A549 (cell line): ENCODE results near the gene HTT-AS. TPM values are rescaled to one million over a fixed set of nuclear protein-coding genes. Genes with fewer than 3 reads are reported as not detected.

Experiments used
- ATAC-seq, 2 experiments: fragments of 200-7000 bp in 1 of 2; fragments of >200 bp in 1 of 2; cut with Nextera tagmentation in 1 of 2; cut with Tn5 transposase in 1 of 2; 3 replicates each; pipeline versions ENCODE4 v1.8.0 to v1.9.1; 2018 to 2020; ENCODE audit warnings: mild to moderate bottlenecking in 1 of 2, moderate library complexity in 1 of 2
- CTCF ChIA-PET: fragments of 300-600 bp; sonication (Branson Sonifier 250); formaldehyde crosslinking; extraction: SDS; loops from one replicate; lab custom pipeline; 2021; ENCODE audit warnings: antibody characterized with exemption, inconsistent platforms; lab: Yijun Ruan, JAX
- POLR2A ChIA-PET: fragments of 350-600 bp; formaldehyde crosslinking; extraction: SDS; loops from one replicate; lab custom pipeline; 2021; ENCODE audit warnings: antibody characterized with exemption, inconsistent platforms; lab: Yijun Ruan, JAX
- DNase-seq, 2 experiments: peaks; one replicate each; pipeline versions ENCODE4 v3.0.0 to v3.0.0-alpha.2; 2011 to 2016; ENCODE audit warnings: low read depth in 1 of 2, low spot score in 1 of 2
- FAIRE-seq: peaks from 2 replicates; lab custom pipeline; 2011; peaks lifted over from hg19 to GRCh38; lab: Jason Lieb, UNC
- H3K27ac ChIP-seq, 2 experiments: fragments of >200 bp; sonication (Bioruptor Twin); formaldehyde crosslinking; 3 replicates each; pipeline ENCODE4 v1.5.1; 2016 to 2017
- H3K4me1 ChIP-seq: fragments of >200 bp; sonication (Bioruptor Twin); formaldehyde crosslinking; 3 replicates; pipeline ENCODE4 v1.6.1; 2016
- H3K4me2 ChIP-seq: fragments of >200 bp; sonication (Bioruptor Twin); formaldehyde crosslinking; 3 replicates; pipeline ENCODE4 v1.6.1; 2016
- H3K4me3 ChIP-seq: fragments of >200 bp; sonication (Bioruptor Twin); formaldehyde crosslinking; 3 replicates; pipeline ENCODE4 v1.5.1; 2016
- H3K9me3 ChIP-seq: fragments of >200 bp; sonication (Bioruptor Twin); formaldehyde crosslinking; 3 replicates; pipeline ENCODE4 v1.6.1; 2016
- CHD4 ChIP-seq: fragments of 200-600 bp; sonication (generic); IDR thresholded peaks from 2 replicates; pipeline ENCODE4 v1.6.1; 2016; ENCODE audit warnings: antibody characterized with exemption, mild to moderate bottlenecking, borderline replicate concordance
- EHMT2 ChIP-seq: fragments of 200-600 bp; sonication (generic); IDR thresholded peaks from 2 replicates; pipeline ENCODE4 v1.6.1; 2016; ENCODE audit warnings: antibody characterized with exemption, low read depth, mild to moderate bottlenecking, moderate library complexity
- ESRRA ChIP-seq: fragments of 150-350 bp; IDR thresholded peaks from 2 replicates; pipeline ENCODE4 v1.6.1; 2014; ENCODE audit warnings: mild to moderate bottlenecking, low read length, borderline replicate concordance
- FOXS1 ChIP-seq: fragments of 250-450 bp; sonication (Bioruptor Pico); IDR thresholded peaks from 2 replicates; pipeline ENCODE4 v1.5.0; 2020; ENCODE audit warnings: mild to moderate bottlenecking, moderate library complexity
- HDAC2 ChIP-seq: fragments of 200-600 bp; sonication (generic); IDR thresholded peaks from 2 replicates; pipeline ENCODE4 v1.6.1; 2016
- HEYL ChIP-seq: fragments of 250-450 bp; sonication (Bioruptor Pico); IDR thresholded peaks from 2 replicates; pipeline ENCODE4 v1.8.0; 2021; ENCODE audit warnings: mild to moderate bottlenecking, moderate library complexity
- HOXB13 ChIP-seq: fragments of 250-450 bp; sonication (Bioruptor Pico); IDR thresholded peaks from 2 replicates; pipeline ENCODE4 v1.5.0; 2020; ENCODE audit warnings: low read depth, mild to moderate bottlenecking, moderate library complexity
- RARB ChIP-seq: fragments of 250-450 bp; sonication (Bioruptor Pico); IDR thresholded peaks from 2 replicates; pipeline ENCODE4 v1.8.0; 2021; ENCODE audit warnings: mild to moderate bottlenecking, moderate library complexity
- RCOR1 ChIP-seq: fragments of 150-350 bp; IDR thresholded peaks from 2 replicates; pipeline ENCODE4 v1.6.1; 2014; ENCODE audit warnings: antibody characterized with exemption, low read length, low read depth
- RNF2 ChIP-seq: fragments of 200-600 bp; sonication (generic); IDR thresholded peaks from 2 replicates; pipeline ENCODE4 v1.6.1; 2016; ENCODE audit warnings: low read depth, mild to moderate bottlenecking, antibody characterized with exemption, moderate library complexity, borderline replicate concordance
- SMC3 ChIP-seq: fragments of >200 bp; sonication (Bioruptor Twin); formaldehyde crosslinking; IDR thresholded peaks from 3 replicates; pipeline ENCODE4 v1.6.1; 2018; ENCODE audit warnings: inconsistent platforms
- SREBF2 ChIP-seq: fragments of 450-650 bp; IDR thresholded peaks from 2 replicates; pipeline ENCODE4 v1.6.1; 2014; ENCODE audit warnings: mild to moderate bottlenecking, moderate library complexity
- TFCP2L1 ChIP-seq: fragments of 250-450 bp; sonication (Bioruptor Pico); IDR thresholded peaks from 2 replicates; pipeline ENCODE4 v1.5.0; 2021; ENCODE audit warnings: mild to moderate bottlenecking
- TP53 ChIP-seq: fragments of 250-450 bp; sonication (Bioruptor Pico); IDR thresholded peaks from 2 replicates; pipeline ENCODE4 v1.5.0; 2021; ENCODE audit warnings: mild to moderate bottlenecking, moderate library complexity
- ZNF302 ChIP-seq: fragments of 250-450 bp; sonication (Bioruptor Pico); IDR thresholded peaks from 2 replicates; pipeline ENCODE4 v1.9.0; 2021; ENCODE audit warnings: inconsistent platforms, mild to moderate bottlenecking, moderate library complexity
- WGBS: methylation state at CpG from one replicate; pipeline ENCODE4 v1.1.6; 2017; ENCODE audit errors: missing lambda C conversion rate; 5-methylcytosine and 5-hydroxymethylcytosine counted together
- polyA plus RNA-seq, 4 experiments: library from polyadenylated mRNA; depleted of rRNA in 3 of 4; stranded (reverse); fragments of >200 nt; fragmentation: RNase III in 1 of 4; extraction: RNeasy Plus Mini Kit Qiagen cat#74134 plus additional on column Dnase treatment in 1 of 4; gene quantifications; 2 replicates in 3 of 4; 3 replicates in 1 of 4; pipeline ENCODE4 v1.2.3, GENCODE V29; 2011 to 2017
- TF ChIP-seq, protein P1 (sequence below): fragments of 150-350 bp; IDR thresholded peaks from 2 replicates; pipeline ENCODE4 v1.6.1; 2014; ENCODE audit warnings: low read depth, mild to moderate bottlenecking, low read length
- TF ChIP-seq, protein P2 (sequence below): fragments of >200 bp; sonication (Bioruptor Twin); formaldehyde crosslinking; IDR thresholded peaks from 3 replicates; pipeline ENCODE4 v1.6.1; 2016
- TF ChIP-seq, protein P3 (sequence below): fragments of >200 bp; sonication (Bioruptor Twin); formaldehyde crosslinking; IDR thresholded peaks from 3 replicates; pipeline ENCODE4 v1.5.1; 2016
- TF ChIP-seq, protein P4 (sequence below): IDR thresholded peaks from 2 replicates; pipeline ENCODE4 v1.6.1; 2012
- TF ChIP-seq, protein P5 (sequence below): fragments of 200-600 bp; sonication (generic); IDR thresholded peaks from 2 replicates; pipeline ENCODE4 v1.6.1; 2016; ENCODE audit warnings: antibody characterized with exemption, mild to moderate bottlenecking, moderate library complexity
- TF ChIP-seq, protein P6 (sequence below): fragments of >200 bp; sonication (Bioruptor Twin); formaldehyde crosslinking; IDR thresholded peaks from 2 replicates; pipeline ENCODE4 v1.6.1; 2016

HTT-AS gene
- polyA plus RNA-seq, 2 of the 4 experiments (the other 2 are of a cell fraction) = not detected

DNA sequence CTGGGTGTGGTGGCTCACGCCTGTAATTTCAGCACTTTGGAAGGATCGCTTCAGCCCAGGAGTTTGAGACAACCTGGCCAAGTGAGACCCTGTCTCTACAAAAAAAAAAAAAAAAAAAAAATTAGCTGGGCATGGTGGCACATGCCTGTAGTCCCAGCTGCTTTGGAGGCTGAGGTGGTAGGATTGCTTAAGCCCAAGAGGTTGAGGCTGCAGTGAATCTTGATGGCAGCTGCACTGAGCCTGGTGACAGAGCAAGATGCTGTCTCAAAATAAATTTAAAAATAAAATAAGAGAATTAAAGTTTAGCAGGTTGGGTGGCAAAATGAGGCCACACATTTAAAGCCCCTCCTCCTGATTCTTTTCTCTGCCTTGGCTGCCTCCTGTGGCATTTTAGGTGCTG, 47.3 kb upstream of the HTT-AS start:
- no peak for ATAC-seq
- no peak for FAIRE-seq
- CTCF ChIA-PET = interaction anchor here (1.2 to 1.9 kb wide), 3 partner anchors 9 to 15 kb away, joined by 3 to 4 read pairs (median 3); no protein-coding TSS in a partner anchor
- POLR2A ChIA-PET = no interaction called here
- TF ChIP-seq, protein P1, sequence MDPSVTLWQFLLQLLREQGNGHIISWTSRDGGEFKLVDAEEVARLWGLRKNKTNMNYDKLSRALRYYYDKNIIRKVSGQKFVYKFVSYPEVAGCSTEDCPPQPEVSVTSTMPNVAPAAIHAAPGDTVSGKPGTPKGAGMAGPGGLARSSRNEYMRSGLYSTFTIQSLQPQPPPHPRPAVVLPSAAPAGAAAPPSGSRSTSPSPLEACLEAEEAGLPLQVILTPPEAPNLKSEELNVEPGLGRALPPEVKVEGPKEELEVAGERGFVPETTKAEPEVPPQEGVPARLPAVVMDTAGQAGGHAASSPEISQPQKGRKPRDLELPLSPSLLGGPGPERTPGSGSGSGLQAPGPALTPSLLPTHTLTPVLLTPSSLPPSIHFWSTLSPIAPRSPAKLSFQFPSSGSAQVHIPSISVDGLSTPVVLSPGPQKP = no peak
- TF ChIP-seq SREBF2 (no peak), TP53 (no peak), ESRRA (no peak), HOXB13 (no peak)
- TF ChIP-seq, protein P2, sequence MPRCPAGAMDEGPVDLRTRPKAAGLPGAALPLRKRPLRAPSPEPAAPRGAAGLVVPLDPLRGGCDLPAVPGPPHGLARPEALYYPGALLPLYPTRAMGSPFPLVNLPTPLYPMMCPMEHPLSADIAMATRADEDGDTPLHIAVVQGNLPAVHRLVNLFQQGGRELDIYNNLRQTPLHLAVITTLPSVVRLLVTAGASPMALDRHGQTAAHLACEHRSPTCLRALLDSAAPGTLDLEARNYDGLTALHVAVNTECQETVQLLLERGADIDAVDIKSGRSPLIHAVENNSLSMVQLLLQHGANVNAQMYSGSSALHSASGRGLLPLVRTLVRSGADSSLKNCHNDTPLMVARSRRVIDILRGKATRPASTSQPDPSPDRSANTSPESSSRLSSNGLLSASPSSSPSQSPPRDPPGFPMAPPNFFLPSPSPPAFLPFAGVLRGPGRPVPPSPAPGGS = no peak
- H3K4me1 ChIP-seq = no peaks in the 10 kb centered on the region
- H3K4me3 ChIP-seq = no peak overlapping the region
- H3K4me2 ChIP-seq = no peak overlapping the region
- no peak overlapping the region for H3K27ac ChIP-seq
- no peak for DNase-seq
- H3K9me3 ChIP-seq = no peaks in the 10 kb centered on the region
- WGBS = 81% methylated on average over 2 of the region's 2 CpGs

DNA sequence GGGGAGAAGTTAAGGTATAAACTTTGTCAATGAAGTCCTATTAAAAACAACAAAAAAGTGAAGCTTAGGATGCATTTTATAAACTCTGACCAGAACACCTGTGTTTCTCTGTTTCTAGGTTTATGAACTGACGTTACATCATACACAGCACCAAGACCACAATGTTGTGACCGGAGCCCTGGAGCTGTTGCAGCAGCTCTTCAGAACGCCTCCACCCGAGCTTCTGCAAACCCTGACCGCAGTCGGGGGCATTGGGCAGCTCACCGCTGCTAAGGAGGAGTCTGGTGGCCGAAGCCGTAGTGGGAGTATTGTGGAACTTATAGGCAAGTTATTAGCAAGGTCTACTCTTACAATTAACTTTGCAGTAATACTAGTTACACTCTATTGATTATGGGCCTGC, 46.8 kb upstream of the HTT-AS start:
- CTCF ChIA-PET = interaction anchor here (1.2 to 1.4 kb wide), 2 partner anchors 9 to 14 kb away, joined by 3 read pairs; no protein-coding TSS in a partner anchor
- no peaks in the 10 kb centered on the region for H3K4me1 ChIP-seq
- FAIRE-seq (no peak), DNase-seq (no peak), ATAC-seq (no peak)
- H3K4me3 ChIP-seq = no peak overlapping the region
- H3K27ac ChIP-seq = no peak overlapping the region
- no peaks in the 10 kb centered on the region for H3K9me3 ChIP-seq
- no peak overlapping the region for H3K4me2 ChIP-seq
- WGBS = 95% methylated on average over 9 of the region's 9 CpGs
- TF ChIP-seq ESRRA (no peak), RARB (CRISPR knock-in tag) (no peak), SREBF2 (no peak), HDAC2 (no peak), RNF2 (no peak), ZNF302 (no peak), RCOR1 (no peak), EHMT2 (no peak), FOXS1 (CRISPR knock-in tag) (no peak), TFCP2L1 (no peak), HEYL (CRISPR knock-in tag) (no peak), SMC3 (no peak), CHD4 (no peak)
- TF ChIP-seq, protein P3, sequence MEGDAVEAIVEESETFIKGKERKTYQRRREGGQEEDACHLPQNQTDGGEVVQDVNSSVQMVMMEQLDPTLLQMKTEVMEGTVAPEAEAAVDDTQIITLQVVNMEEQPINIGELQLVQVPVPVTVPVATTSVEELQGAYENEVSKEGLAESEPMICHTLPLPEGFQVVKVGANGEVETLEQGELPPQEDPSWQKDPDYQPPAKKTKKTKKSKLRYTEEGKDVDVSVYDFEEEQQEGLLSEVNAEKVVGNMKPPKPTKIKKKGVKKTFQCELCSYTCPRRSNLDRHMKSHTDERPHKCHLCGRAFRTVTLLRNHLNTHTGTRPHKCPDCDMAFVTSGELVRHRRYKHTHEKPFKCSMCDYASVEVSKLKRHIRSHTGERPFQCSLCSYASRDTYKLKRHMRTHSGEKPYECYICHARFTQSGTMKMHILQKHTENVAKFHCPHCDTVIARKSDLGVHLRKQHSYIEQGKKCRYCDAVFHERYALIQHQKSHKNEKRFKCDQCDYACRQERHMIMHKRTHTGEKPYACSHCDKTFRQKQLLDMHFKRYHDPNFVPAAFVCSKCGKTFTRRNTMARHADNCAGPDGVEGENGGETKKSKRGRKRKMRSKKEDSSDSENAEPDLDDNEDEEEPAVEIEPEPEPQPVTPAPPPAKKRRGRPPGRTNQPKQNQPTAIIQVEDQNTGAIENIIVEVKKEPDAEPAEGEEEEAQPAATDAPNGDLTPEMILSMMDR = no peak
- TF ChIP-seq, protein P4, sequence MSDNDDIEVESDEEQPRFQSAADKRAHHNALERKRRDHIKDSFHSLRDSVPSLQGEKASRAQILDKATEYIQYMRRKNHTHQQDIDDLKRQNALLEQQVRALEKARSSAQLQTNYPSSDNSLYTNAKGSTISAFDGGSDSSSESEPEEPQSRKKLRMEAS = no peak
- TF ChIP-seq, protein P5, sequence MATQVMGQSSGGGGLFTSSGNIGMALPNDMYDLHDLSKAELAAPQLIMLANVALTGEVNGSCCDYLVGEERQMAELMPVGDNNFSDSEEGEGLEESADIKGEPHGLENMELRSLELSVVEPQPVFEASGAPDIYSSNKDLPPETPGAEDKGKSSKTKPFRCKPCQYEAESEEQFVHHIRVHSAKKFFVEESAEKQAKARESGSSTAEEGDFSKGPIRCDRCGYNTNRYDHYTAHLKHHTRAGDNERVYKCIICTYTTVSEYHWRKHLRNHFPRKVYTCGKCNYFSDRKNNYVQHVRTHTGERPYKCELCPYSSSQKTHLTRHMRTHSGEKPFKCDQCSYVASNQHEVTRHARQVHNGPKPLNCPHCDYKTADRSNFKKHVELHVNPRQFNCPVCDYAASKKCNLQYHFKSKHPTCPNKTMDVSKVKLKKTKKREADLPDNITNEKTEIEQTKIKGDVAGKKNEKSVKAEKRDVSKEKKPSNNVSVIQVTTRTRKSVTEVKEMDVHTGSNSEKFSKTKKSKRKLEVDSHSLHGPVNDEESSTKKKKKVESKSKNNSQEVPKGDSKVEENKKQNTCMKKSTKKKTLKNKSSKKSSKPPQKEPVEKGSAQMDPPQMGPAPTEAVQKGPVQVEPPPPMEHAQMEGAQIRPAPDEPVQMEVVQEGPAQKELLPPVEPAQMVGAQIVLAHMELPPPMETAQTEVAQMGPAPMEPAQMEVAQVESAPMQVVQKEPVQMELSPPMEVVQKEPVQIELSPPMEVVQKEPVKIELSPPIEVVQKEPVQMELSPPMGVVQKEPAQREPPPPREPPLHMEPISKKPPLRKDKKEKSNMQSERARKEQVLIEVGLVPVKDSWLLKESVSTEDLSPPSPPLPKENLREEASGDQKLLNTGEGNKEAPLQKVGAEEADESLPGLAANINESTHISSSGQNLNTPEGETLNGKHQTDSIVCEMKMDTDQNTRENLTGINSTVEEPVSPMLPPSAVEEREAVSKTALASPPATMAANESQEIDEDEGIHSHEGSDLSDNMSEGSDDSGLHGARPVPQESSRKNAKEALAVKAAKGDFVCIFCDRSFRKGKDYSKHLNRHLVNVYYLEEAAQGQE = no peak
- TF ChIP-seq, protein P1 = no peak
- TF ChIP-seq, protein P6, sequence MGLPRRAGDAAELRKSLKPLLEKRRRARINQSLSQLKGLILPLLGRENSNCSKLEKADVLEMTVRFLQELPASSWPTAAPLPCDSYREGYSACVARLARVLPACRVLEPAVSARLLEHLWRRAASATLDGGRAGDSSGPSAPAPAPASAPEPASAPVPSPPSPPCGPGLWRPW = no peak
- TF ChIP-seq, all 56 proteins: peak for 0
- POLR2A ChIA-PET = no interaction called here
